Measurements from ENCODE around the gene ANO10. TPM values are rescaled to one million over a fixed set of nuclear protein-coding genes. Genes with fewer than 3 reads are reported as not detected.
A peak's percentile ranks its signal among the peaks of the same experiment; 100 is the strongest.
"Not testable (repeated sequence)": the region's sequence is repeated elsewhere in the genome, so short reads cannot be mapped to it uniquely, and the experiment has no call there.

ANO10 gene
- total and polyA plus RNA-seq, 5 donors from 2014 or later: 5.3 to 9.8 (median 6.5) TPM

- Histone ChIP-seq H3K9me3 (ENCODE audit: control insufficient read depth in 2 of 2, low read length in 2 of 2) (no peaks in the 10 kb centered on the region), H3K27me3 (ENCODE audit: control insufficient read depth, insufficient read depth, low read length) (no peaks in the 10 kb centered on the region), H3K4me1 (ENCODE audit: control insufficient read depth, insufficient read depth, low read length, poor library complexity, severe bottlenecking) (peaks cover 10% of the 10 kb centered on the region), H3K27ac (ENCODE audit: insufficient read depth, low read length, poor library complexity, severe bottlenecking) (no peak overlapping the region), H3K36me3 (ENCODE audit: control insufficient read depth, insufficient read depth, low read length) (no peaks in the 10 kb centered on the region), H3K4me3 (ENCODE audit: low read depth, low read length) (no peak overlapping the region)
- H3K4me3 Mint-ChIP-seq: no peak overlapping the region
- peaks cover 10 to 55% (median 34%) of the 10 kb centered on the region in 4 donors for H3K4me1 Mint-ChIP-seq
- H3K27me3 Mint-ChIP-seq: no peaks in the 10 kb centered on the region
- no peak for DNase-seq
- H3K27ac Mint-ChIP-seq: peak overlapping the region in 1 of 3 donors; percentile 31
- peaks cover under 1% of the 10 kb centered on the region for H3K36me3 Mint-ChIP-seq
- H3K9me3 Mint-ChIP-seq: peaks cover 0 to 3% (median 0%) of the 10 kb centered on the region in 7 donors
- ATAC-seq (ENCODE audit: low read depth in 2 of 2): no peak
Measured at GRCh38 chr3:43497422-43497821, 124.4 kb downstream of the ANO10 start.

- H3K36me3 ChIP-seq (ENCODE audit: control insufficient read depth, insufficient read depth, low read length): no peaks in the 10 kb centered on the region
- H3K4me3 ChIP-seq (ENCODE audit: low read depth, low read length): no peak overlapping the region
- no peaks in the 10 kb centered on the region for H3K27me3 Mint-ChIP-seq
- no peaks in the 10 kb centered on the region for H3K27me3 ChIP-seq (ENCODE audit: control insufficient read depth, insufficient read depth, low read length)
- no peak for DNase-seq
- H3K9me3 Mint-ChIP-seq: peaks cover 0 to 5% (median 0%) of the 10 kb centered on the region in 7 donors
- H3K4me1 Mint-ChIP-seq: peaks cover 10 to 55% (median 33%) of the 10 kb centered on the region in 4 donors
- ATAC-seq (ENCODE audit: low read depth in 2 of 2): no peak
- no peak overlapping the region for H3K4me3 Mint-ChIP-seq
- H3K36me3 Mint-ChIP-seq: peaks cover 6% of the 10 kb centered on the region
- no peaks in the 10 kb centered on the region for H3K9me3 ChIP-seq (ENCODE audit: control insufficient read depth in 2 of 2, low read length in 2 of 2)
- H3K27ac ChIP-seq (ENCODE audit: insufficient read depth, low read length, poor library complexity, severe bottlenecking): no peak overlapping the region
- peaks cover 10% of the 10 kb centered on the region for H3K4me1 ChIP-seq (ENCODE audit: control insufficient read depth, insufficient read depth, low read length, poor library complexity, severe bottlenecking)
- peak overlapping the region in 2 of 3 donors; percentile 6 to 31 for H3K27ac Mint-ChIP-seq
Measured at GRCh38 chr3:43496740-43497375, 125.0 kb downstream of the ANO10 start.

- not testable (repeated sequence) for H3K4me1 ChIP-seq (ENCODE audit: control insufficient read depth, insufficient read depth, low read length, poor library complexity, severe bottlenecking); H3K4me3 ChIP-seq (ENCODE audit: low read depth, low read length); ATAC-seq (ENCODE audit: low read depth in 2 of 2); H3K27ac Mint-ChIP-seq; H3K36me3 Mint-ChIP-seq; H3K9me3 ChIP-seq (ENCODE audit: control insufficient read depth in 2 of 2, low read length in 2 of 2); H3K27me3 ChIP-seq (ENCODE audit: control insufficient read depth, insufficient read depth, low read length); H3K27me3 Mint-ChIP-seq; DNase-seq; H3K4me3 Mint-ChIP-seq; H3K36me3 ChIP-seq (ENCODE audit: control insufficient read depth, insufficient read depth, low read length); H3K9me3 Mint-ChIP-seq; H3K27ac ChIP-seq (ENCODE audit: insufficient read depth, low read length, poor library complexity, severe bottlenecking)
- H3K4me1 Mint-ChIP-seq: peaks cover 0 to 33% (median 8%) of the 10 kb centered on the region in 4 donors
Measured at GRCh38 chr3:43492932-43493331, 128.9 kb downstream of the ANO10 start.

GRCh38 chr3:43491807-43492206 lies 130.0 kb downstream of the ANO10 start:
- not testable (repeated sequence) for H3K4me1 ChIP-seq (ENCODE audit: control insufficient read depth, insufficient read depth, low read length, poor library complexity, severe bottlenecking); H3K9me3 ChIP-seq (ENCODE audit: control insufficient read depth in 2 of 2, low read length in 2 of 2); H3K27me3 ChIP-seq (ENCODE audit: control insufficient read depth, insufficient read depth, low read length); H3K36me3 Mint-ChIP-seq; ATAC-seq (ENCODE audit: low read depth in 2 of 2); DNase-seq; H3K9me3 Mint-ChIP-seq; H3K4me3 ChIP-seq (ENCODE audit: low read depth, low read length); H3K27me3 Mint-ChIP-seq; H3K27ac ChIP-seq (ENCODE audit: insufficient read depth, low read length, poor library complexity, severe bottlenecking); H3K4me3 Mint-ChIP-seq; H3K36me3 ChIP-seq (ENCODE audit: control insufficient read depth, insufficient read depth, low read length)
- Mint-ChIP-seq H3K4me1 (peaks cover 0 to 25% (median 5%) of the 10 kb centered on the region in 4 donors), H3K27ac (peak overlapping the region in 1 of 3 donors; percentile 76)

GRCh38 chr3:43490640-43491185 lies 131.1 kb downstream of the ANO10 start:
- H3K27ac ChIP-seq (ENCODE audit: insufficient read depth, low read length, poor library complexity, severe bottlenecking): no peak overlapping the region
- H3K27me3 ChIP-seq (ENCODE audit: control insufficient read depth, insufficient read depth, low read length): no peaks in the 10 kb centered on the region
- DNase-seq: no peak
- no peak overlapping the region for H3K4me3 ChIP-seq (ENCODE audit: low read depth, low read length)
- H3K9me3 ChIP-seq (ENCODE audit: control insufficient read depth in 2 of 2, low read length in 2 of 2): no peaks in the 10 kb centered on the region
- no peaks in the 10 kb centered on the region for H3K4me1 ChIP-seq (ENCODE audit: control insufficient read depth, insufficient read depth, low read length, poor library complexity, severe bottlenecking)
- no peak for ATAC-seq (ENCODE audit: low read depth in 2 of 2)
- H3K4me3 Mint-ChIP-seq: no peak overlapping the region
- peaks cover 0 to 6% (median 0%) of the 10 kb centered on the region in 7 donors for H3K9me3 Mint-ChIP-seq
- no peaks in the 10 kb centered on the region for H3K27me3 Mint-ChIP-seq
- H3K36me3 ChIP-seq (ENCODE audit: control insufficient read depth, insufficient read depth, low read length): no peaks in the 10 kb centered on the region
- H3K4me1 Mint-ChIP-seq: peaks cover 0 to 22% (median 3%) of the 10 kb centered on the region in 4 donors
- peaks cover 7% of the 10 kb centered on the region for H3K36me3 Mint-ChIP-seq
- H3K27ac Mint-ChIP-seq: peak overlapping the region in 1 of 3 donors; percentile 5

GRCh38 chr3:43489930-43490329 lies 131.9 kb downstream of the ANO10 start:
- Histone ChIP-seq H3K4me1 (ENCODE audit: control insufficient read depth, insufficient read depth, low read length, poor library complexity, severe bottlenecking) (no peaks in the 10 kb centered on the region), H3K9me3 (ENCODE audit: control insufficient read depth in 2 of 2, low read length in 2 of 2) (no peaks in the 10 kb centered on the region), H3K36me3 (ENCODE audit: control insufficient read depth, insufficient read depth, low read length) (no peaks in the 10 kb centered on the region), H3K4me3 (ENCODE audit: low read depth, low read length) (no peak overlapping the region), H3K27me3 (ENCODE audit: control insufficient read depth, insufficient read depth, low read length) (no peaks in the 10 kb centered on the region), H3K27ac (ENCODE audit: insufficient read depth, low read length, poor library complexity, severe bottlenecking) (no peak overlapping the region)
- H3K4me3 Mint-ChIP-seq: no peak overlapping the region
- H3K27me3 Mint-ChIP-seq: no peaks in the 10 kb centered on the region
- no peak overlapping the region for H3K27ac Mint-ChIP-seq
- peaks cover 0 to 22% (median 3%) of the 10 kb centered on the region in 4 donors for H3K4me1 Mint-ChIP-seq
- peaks cover 7% of the 10 kb centered on the region for H3K36me3 Mint-ChIP-seq
- H3K9me3 Mint-ChIP-seq: peaks cover 0 to 6% (median 0%) of the 10 kb centered on the region in 7 donors
- DNase-seq (no peak), ATAC-seq (ENCODE audit: low read depth in 2 of 2) (no peak)

GRCh38 chr3:43485931-43486330 lies 135.9 kb downstream of the ANO10 start:
- H3K36me3 ChIP-seq (ENCODE audit: control insufficient read depth, insufficient read depth, low read length): no peaks in the 10 kb centered on the region
- Mint-ChIP-seq H3K27me3 (no peaks in the 10 kb centered on the region), H3K27ac (no peak overlapping the region), H3K9me3 (peaks cover 0 to 6% (median 2%) of the 10 kb centered on the region in 7 donors), H3K4me3 (no peak overlapping the region), H3K4me1 (peaks cover 0 to 41% (median 14%) of the 10 kb centered on the region in 4 donors), H3K36me3 (peaks cover 3% of the 10 kb centered on the region)
- H3K4me3 ChIP-seq (ENCODE audit: low read depth, low read length): no peak overlapping the region
- H3K9me3 ChIP-seq (ENCODE audit: control insufficient read depth in 2 of 2, low read length in 2 of 2): no peaks in the 10 kb centered on the region
- ATAC-seq (ENCODE audit: low read depth in 2 of 2) (no peak), DNase-seq (no peak)
- H3K27ac ChIP-seq (ENCODE audit: insufficient read depth, low read length, poor library complexity, severe bottlenecking): no peak overlapping the region
- no peaks in the 10 kb centered on the region for H3K27me3 ChIP-seq (ENCODE audit: control insufficient read depth, insufficient read depth, low read length)
- no peaks in the 10 kb centered on the region for H3K4me1 ChIP-seq (ENCODE audit: control insufficient read depth, insufficient read depth, low read length, poor library complexity, severe bottlenecking)

All from CD4-positive, CD25-positive, alpha-beta regulatory T cell (primary cell).